ENCODE data around the gene PAPSS1.
"Not testable (repeated sequence)": the region's sequence is repeated elsewhere in the genome, so short reads cannot be mapped to it uniquely, and the experiment has no call there.

PAPSS1 gene

GRCh38 chr4:107719922-107720722 lies at the start of gene PAPSS1:
Gene PAPSS1, minus strand, starts transcription at chr4:107720234. Its CDS starts 55 bp downstream, at chr4:107720179.
- peak; percentile 92 for DNase-seq

- DNase-seq: no peak
Measured at GRCh38 chr4:107760281-107760947, 40.4 kb upstream of the PAPSS1 start.

GRCh38 chr4:107757864-107758476 lies 37.9 kb upstream of the PAPSS1 start:
- peak; percentile 42 to 76 for DNase-seq

- peak; percentile 20 to 32 for DNase-seq
Measured at GRCh38 chr4:107757283-107757682, 37.2 kb upstream of the PAPSS1 start.

GRCh38 chr4:107755841-107756356 lies 35.9 kb upstream of the PAPSS1 start:
- DNase-seq: peak; percentile 63 to 79

- no peak for DNase-seq
Measured at GRCh38 chr4:107751670-107752069, 31.6 kb upstream of the PAPSS1 start.

GRCh38 chr4:107747748-107748486 lies 27.9 kb upstream of the PAPSS1 start:
- DNase-seq: no peak

GRCh38 chr4:107746161-107746560 lies 26.1 kb upstream of the PAPSS1 start:
- no peak for DNase-seq

- DNase-seq: no peak
Measured at GRCh38 chr4:107744532-107744931, 24.5 kb upstream of the PAPSS1 start.

GRCh38 chr4:107743532-107743931 lies 23.5 kb upstream of the PAPSS1 start:
- DNase-seq: no peak

- DNase-seq: no peak
Measured at GRCh38 chr4:107742791-107743190, 22.8 kb upstream of the PAPSS1 start.

GRCh38 chr4:107742196-107742595 lies 22.2 kb upstream of the PAPSS1 start:
- no peak for DNase-seq

GRCh38 chr4:107740950-107741701 lies 21.1 kb upstream of the PAPSS1 start:
- DNase-seq: no peak

- DNase-seq: peak in 1 of 2 donors; percentile 39
Measured at GRCh38 chr4:107740381-107740780, 20.3 kb upstream of the PAPSS1 start.

- DNase-seq: no peak
Measured at GRCh38 chr4:107737450-107737849, 17.4 kb upstream of the PAPSS1 start.

GRCh38 chr4:107736924-107737448 lies 17.0 kb upstream of the PAPSS1 start:
- DNase-seq: peak in 1 of 2 donors; percentile 65

- DNase-seq: no peak
Measured at GRCh38 chr4:107736037-107736436, 16.0 kb upstream of the PAPSS1 start.

- peak in 1 of 2 donors; percentile 41 for DNase-seq
Measured at GRCh38 chr4:107734120-107734519, 14.1 kb upstream of the PAPSS1 start.

GRCh38 chr4:107733431-107733925 lies 13.4 kb upstream of the PAPSS1 start:
- DNase-seq: no peak

GRCh38 chr4:107729050-107729449 lies 9.0 kb upstream of the PAPSS1 start:
- not testable (repeated sequence) for DNase-seq

GRCh38 chr4:107726131-107726925 lies 6.3 kb upstream of the PAPSS1 start:
- DNase-seq: not testable (repeated sequence)
